IPS-NIHi11 (cell line): ENCODE results near the gene COL6A2.
"Not testable (repeated sequence)": the region's sequence is repeated elsewhere in the genome, so short reads cannot be mapped to it uniquely, and the experiment has no call there.

ENCODE experiments used
- DNase-seq: peaks from one replicate; pipeline ENCODE4 v3.0.0; 2012; ENCODE audit warnings: mixed read lengths, low spot score

COL6A2 gene

DNA sequence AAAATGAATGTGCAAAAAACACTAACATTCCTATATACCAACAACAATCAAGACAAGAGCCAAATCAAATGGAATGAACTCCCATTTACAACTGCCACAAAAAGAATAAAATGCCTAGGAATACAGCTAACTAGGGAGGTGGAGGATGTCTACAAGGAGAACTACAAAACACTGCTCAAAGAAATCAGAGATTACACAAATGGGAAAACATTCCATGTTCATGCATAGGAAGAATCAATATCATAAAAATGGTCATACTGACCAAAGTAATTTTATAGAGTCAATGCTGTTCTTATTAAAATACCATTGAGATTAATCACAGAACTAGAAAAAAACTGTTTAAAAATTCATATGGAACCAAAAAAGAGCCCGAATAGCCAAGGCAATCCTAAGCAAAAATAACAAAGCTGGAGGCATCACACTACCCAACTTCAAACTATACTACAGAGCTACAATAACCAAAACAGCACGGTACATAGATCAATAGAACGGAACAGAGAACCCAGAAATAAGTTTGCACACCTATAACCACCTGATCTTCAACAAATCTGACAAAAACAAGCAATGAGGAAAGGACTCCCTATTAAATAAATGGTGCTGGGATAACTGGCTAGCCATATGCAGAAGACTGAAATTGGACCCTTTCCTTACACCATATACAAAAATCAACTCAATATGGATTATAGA lies 78.7 kb downstream of the COL6A2 start:
- DNase-seq = not testable (repeated sequence)

GRCh38 chr21:46178961-46179360 lies 81.0 kb downstream of the COL6A2 start:
- DNase-seq = no peak
